Suprapubic skin (tissue), 4 donors: ENCODE results near the gene PIKFYVE. TPM values are rescaled to one million over a fixed set of nuclear protein-coding genes. Genes with fewer than 3 reads are reported as not detected.

Experiments used
- DNase-seq, 2 donors: peaks; one replicate each; pipeline ENCODE4 v3.0.0-alpha.2; 2019; ENCODE audit warnings: low spot score in 2 of 2
- H3K27ac ChIP-seq: fragments of 200-600 bp; sonication (generic); one replicate; pipeline ENCODE4 v1.5.1; 2019
- H3K27me3 ChIP-seq: fragments of 200-600 bp; sonication (generic); one replicate; pipeline ENCODE4 v1.5.1; 2019
- H3K36me3 ChIP-seq: fragments of 200-600 bp; sonication (generic); one replicate; pipeline ENCODE4 v1.5.1; 2019
- H3K4me1 ChIP-seq: fragments of 200-600 bp; sonication (generic); one replicate; pipeline ENCODE4 v1.5.1; 2019
- H3K4me3 ChIP-seq: fragments of 200-600 bp; sonication (generic); one replicate; pipeline ENCODE4 v1.5.1; 2019; ENCODE audit warnings: mild to moderate bottlenecking
- H3K9me3 ChIP-seq: fragments of 200-600 bp; sonication (generic); one replicate; pipeline ENCODE4 v1.5.1; 2019
- CTCF ChIP-seq, 2 donors: fragments of 200-600 bp in 1 of 2; fragments of 450-650 bp in 1 of 2; sonication (generic) in 1 of 2; IDR thresholded peaks; one replicate each; pipeline ENCODE4 v1.5.1; 2016 to 2019; ENCODE audit warnings: antibody characterized with exemption in 2 of 2, mild to moderate bottlenecking in 1 of 2, moderate library complexity in 1 of 2
- EP300 ChIP-seq: sonication (generic); formaldehyde crosslinking; IDR thresholded peaks from one replicate; pipeline ENCODE4 v1.6.1; 2017; ENCODE audit warnings: antibody characterized with exemption
- POLR2A ChIP-seq, 2 donors: fragments of 450-650 bp; IDR thresholded peaks; one replicate each; pipeline ENCODE4 v1.6.1; 2017; ENCODE audit warnings: antibody characterized with exemption in 2 of 2, mild to moderate bottlenecking in 2 of 2, moderate library complexity in 2 of 2
- POLR2AphosphoS5 ChIP-seq, 3 donors: sonication (generic); formaldehyde crosslinking; IDR thresholded peaks; one replicate each; pipeline ENCODE4 v1.6.1; 2017; ENCODE audit warnings: antibody characterized with exemption in 3 of 3
- WGBS: methylation state at CpG from one replicate; pipeline ENCODE4 v1.1.5; 2018; 5-methylcytosine and 5-hydroxymethylcytosine counted together
- total RNA-seq, 4 donors: library from RNA; depleted of rRNA; stranded (reverse); fragments of >200 nt; gene quantifications; one replicate each; pipeline ENCODE4 v1.1.0, GENCODE V29; 2016

Gene PIKFYVE
- total RNA-seq, 4 donors from 2014 or later = 25.0 to 55.9 (median 26.7) TPM

GRCh38 chr2:208294482-208295024, 28.5 kb downstream of the PIKFYVE start:
- H3K27me3 ChIP-seq = no peaks in the 10 kb centered on the region
- H3K4me1 ChIP-seq = no peaks in the 10 kb centered on the region
- no peaks in the 10 kb centered on the region for H3K9me3 ChIP-seq
- 71% methylated on average over 4 of the region's 4 CpGs for WGBS
- TF ChIP-seq POLR2A (IDR thresholded peaks at IDR 0.05) (no peak), POLR2AphosphoS5 (IDR thresholded peaks at IDR 0.05) (no peak), EP300 (no peak), CTCF (IDR thresholded peaks at IDR 0.05) (no peak)
- H3K4me3 ChIP-seq = no peak overlapping the region
- peaks cover 47% of the 10 kb centered on the region for H3K36me3 ChIP-seq
- DNase-seq = no peak
- H3K27ac ChIP-seq = no peak overlapping the region

GRCh38 chr2:208295834-208296233, 29.8 kb downstream of the PIKFYVE start:
- no peak for TF ChIP-seq EP300
- no peak for TF ChIP-seq POLR2AphosphoS5 (IDR thresholded peaks at IDR 0.05)
- TF ChIP-seq CTCF (IDR thresholded peaks at IDR 0.05) = no peak
- no peak for TF ChIP-seq POLR2A (IDR thresholded peaks at IDR 0.05)

GRCh38 chr2:208296610-208297009, 30.6 kb downstream of the PIKFYVE start:
- 93% methylated on average over 2 of the region's 2 CpGs for WGBS
- TF ChIP-seq EP300 (no peak), POLR2A (IDR thresholded peaks at IDR 0.05) (no peak), POLR2AphosphoS5 (IDR thresholded peaks at IDR 0.05) (no peak), CTCF (IDR thresholded peaks at IDR 0.05) (no peak)
- Histone ChIP-seq H3K4me1 (no peaks in the 10 kb centered on the region), H3K27me3 (no peaks in the 10 kb centered on the region), H3K36me3 (peaks cover 52% of the 10 kb centered on the region), H3K27ac (no peak overlapping the region), H3K9me3 (no peaks in the 10 kb centered on the region), H3K4me3 (no peak overlapping the region)
- DNase-seq = no peak

More at GRCh38 chr2:208295834-208296233, 29.8 kb downstream of the PIKFYVE start:
- Histone ChIP-seq H3K27ac (no peak overlapping the region), H3K9me3 (no peaks in the 10 kb centered on the region), H3K36me3 (peaks cover 47% of the 10 kb centered on the region), H3K4me3 (no peak overlapping the region), H3K27me3 (no peaks in the 10 kb centered on the region), H3K4me1 (no peaks in the 10 kb centered on the region)
- 95% methylated on average over 4 of the region's 4 CpGs for WGBS
- no peak for DNase-seq

- TF ChIP-seq CTCF (IDR thresholded peaks at IDR 0.05) = no peak
- TF ChIP-seq POLR2AphosphoS5 (IDR thresholded peaks at IDR 0.05) = no peak
- H3K27me3 ChIP-seq = no peaks in the 10 kb centered on the region
- H3K27ac ChIP-seq = no peak overlapping the region
- peaks cover 63% of the 10 kb centered on the region for H3K36me3 ChIP-seq
- no peaks in the 10 kb centered on the region for H3K9me3 ChIP-seq
- no peaks in the 10 kb centered on the region for H3K4me1 ChIP-seq
- H3K4me3 ChIP-seq = no peak overlapping the region
- no peak for DNase-seq
- 90% methylated on average over 1 of the region's 1 CpG for WGBS
Observed at GRCh38 chr2:208297961-208298360, 31.9 kb downstream of the PIKFYVE start.

GRCh38 chr2:208300847-208301618, 35.0 kb downstream of the PIKFYVE start:
- Histone ChIP-seq H3K27ac (no peak overlapping the region), H3K27me3 (no peaks in the 10 kb centered on the region), H3K4me3 (no peak overlapping the region), H3K9me3 (no peaks in the 10 kb centered on the region), H3K36me3 (peaks cover 68% of the 10 kb centered on the region), H3K4me1 (no peaks in the 10 kb centered on the region)
- DNase-seq = no peak
- WGBS = 64% methylated on average over 5 of the region's 5 CpGs
- TF ChIP-seq POLR2A (IDR thresholded peaks at IDR 0.05) (no peak), CTCF (IDR thresholded peaks at IDR 0.05) (no peak), EP300 (no peak), POLR2AphosphoS5 (IDR thresholded peaks at IDR 0.05) (no peak)
